HepG2 (cell line): ENCODE results near the gene ARPC1A. TPM values are rescaled to one million over a fixed set of nuclear protein-coding genes. Genes with fewer than 3 reads are reported as not detected.
"Not testable (repeated sequence)": the region's sequence is repeated elsewhere in the genome, so short reads cannot be mapped to it uniquely, and the experiment has no call there.

Experiments used
- ATAC-seq: fragments of 200-7000 bp; cut with Tn5 transposase; 3 replicates; pipeline ENCODE4 v1.9.1; 2020; ENCODE audit warnings: mild to moderate bottlenecking, moderate library complexity
- BruUV-seq: library from RNA; stranded (reverse); fragments of 400-500 nt; replicated peaks from 2 replicates; lab custom pipeline; 2021; lab: Mats Ljungman, UMichigan
- CTCF ChIA-PET: fragments of 300-600 bp; formaldehyde crosslinking; extraction: SDS; loops from one replicate; lab custom pipeline; 2021; ENCODE audit warnings: low total read pairs, inconsistent platforms, low intra/inter-chr PET ratio; lab: Yijun Ruan, JAX
- POLR2A ChIA-PET: fragments of 350-600 bp; sonication (Branson Sonifier 250); formaldehyde crosslinking; loops from one replicate; lab custom pipeline; 2020; ENCODE audit warnings: antibody characterized with exemption, inconsistent platforms; lab: Yijun Ruan, JAX
- DNase-seq: peaks from one replicate; pipeline ENCODE4 v3.0.0-alpha.2; 2015; ENCODE audit warnings: low spot score
- FAIRE-seq: peaks from 3 replicates; lab custom pipeline; 2011; peaks lifted over from hg19 to GRCh38; lab: Jason Lieb, UNC
- H2AFZ ChIP-seq: one replicate; pipeline ENCODE4 v1.6.1; 2011; ENCODE audit warnings: low read length, inconsistent platforms
- H3K27ac ChIP-seq: fragments of 300-600 bp; 3 replicates; pipeline ENCODE4 v1.8.0; 2011; ENCODE audit warnings: mixed run types, mild to moderate bottlenecking, mixed read lengths, low read length, inconsistent platforms; ENCODE audit not compliant: insufficient read depth; ENCODE audit errors: extremely low read length
- H3K27me3 ChIP-seq, 2 experiments: fragments of 200-600 bp in 1 of 2; 2 replicates in 1 of 2; 3 replicates in 1 of 2; pipeline versions ENCODE4 v1.6.0 to v1.8.0; 2011; ENCODE audit warnings: low read length in 2 of 2, mild to moderate bottlenecking in 2 of 2, moderate library complexity in 2 of 2, inconsistent platforms in 1 of 2; ENCODE audit not compliant: insufficient read depth in 2 of 2, control insufficient read depth in 1 of 2
- H3K36me3 ChIP-seq, 2 experiments: fragments of 200-600 bp in 1 of 2; replicated peaks in 1 of 2; 2 replicates in 1 of 2; 3 replicates in 1 of 2; pipeline versions ENCODE4 v1.5.1 to v1.8.0; 2011; ENCODE audit warnings: low read length in 2 of 2, inconsistent platforms in 1 of 2; ENCODE audit not compliant: insufficient read depth in 2 of 2, control insufficient read depth in 1 of 2
- H3K4me1 ChIP-seq: 2 replicates; pipeline ENCODE4 v1.5.1; 2012; ENCODE audit warnings: low read length, inconsistent platforms; ENCODE audit not compliant: insufficient read depth
- H3K4me2 ChIP-seq: 2 replicates; pipeline ENCODE4 v1.6.0; 2011; ENCODE audit warnings: low read depth, low read length, inconsistent platforms
- H3K4me3 ChIP-seq, 3 experiments: fragments of 200-600 bp in 1 of 3; sonication (generic), shearing (Covaris generic) in 1 of 3; replicated peaks in 1 of 3; 2 replicates each; pipeline ENCODE4 v1.5.1; 2011 to 2016; ENCODE audit warnings: low read length in 3 of 3, inconsistent platforms in 2 of 3, low read depth in 2 of 3, mild to moderate bottlenecking in 2 of 3, control low read depth in 1 of 3, mixed read lengths in 1 of 3; ENCODE audit not compliant: insufficient read depth in 1 of 3
- H3K79me2 ChIP-seq: one replicate; pipeline ENCODE4 v1.6.1; 2011; ENCODE audit warnings: low read length, inconsistent platforms; ENCODE audit not compliant: insufficient read depth
- H3K9ac ChIP-seq: 2 replicates; pipeline ENCODE4 v1.6.0; 2011; ENCODE audit warnings: mild to moderate bottlenecking, low read depth, low read length, inconsistent platforms; ENCODE audit not compliant: insufficient read depth
- H3K9me3 ChIP-seq: 2 replicates; pipeline ENCODE4 v1.5.1; 2012; ENCODE audit warnings: mild to moderate bottlenecking, low read length
- H4K20me1 ChIP-seq: 2 replicates; pipeline ENCODE4 v1.6.0; 2011; ENCODE audit warnings: inconsistent platforms, mild to moderate bottlenecking, low read length, moderate library complexity; ENCODE audit not compliant: insufficient read depth
- ATF1 ChIP-seq: IDR thresholded peaks from 2 replicates; pipeline ENCODE4 v1.6.1; 2016; ENCODE audit warnings: mild to moderate bottlenecking, control low read depth
- JDP2 ChIP-seq: sonication (generic); formaldehyde crosslinking; IDR thresholded peaks from 2 replicates; pipeline ENCODE4 v1.8.1; 2022; ENCODE audit warnings: missing genetic modification reagents, borderline replicate concordance
- KLF15 ChIP-seq: sonication (generic); formaldehyde crosslinking; IDR thresholded peaks from 2 replicates; pipeline ENCODE4 v1.8.1; 2023; ENCODE audit warnings: borderline replicate concordance, mild to moderate bottlenecking, inconsistent platforms, missing genetic modification reagents, mixed read lengths
- MBNL3 ChIP-seq: fragments of 250-450 bp; sonication (Bioruptor Pico); conservative IDR thresholded peaks from 2 replicates; pipeline ENCODE4 v1.8.0; 2022; ENCODE audit warnings: mild to moderate bottlenecking, inconsistent platforms
- PAWR ChIP-seq: sonication (generic); formaldehyde crosslinking; IDR thresholded peaks from 2 replicates; pipeline ENCODE4 v1.4.0; 2020; ENCODE audit warnings: missing genetic modification reagents, mild to moderate bottlenecking, borderline replicate concordance
- PPARG ChIP-seq: conservative IDR thresholded peaks from 2 replicates; pipeline ENCODE4 v1.6.1; 2016; ENCODE audit warnings: missing biosample characterization, missing genetic modification reagents
- PTBP1 ChIP-seq: fragments of 200-400 bp; formaldehyde crosslinking; IDR thresholded peaks from 2 replicates; pipeline ENCODE4 v1.6.1; 2018; ENCODE audit warnings: low read length, low read depth; ENCODE audit not compliant: poor library complexity, severe bottlenecking
- SKI ChIP-seq: fragments of 450-650 bp; IDR thresholded peaks from one replicate; pipeline ENCODE4 v1.6.1; 2018; ENCODE audit warnings: mild to moderate bottlenecking; ENCODE audit not compliant: partially characterized antibody
- SNAPC2 ChIP-seq: sonication (generic); formaldehyde crosslinking; IDR thresholded peaks from 2 replicates; pipeline ENCODE4 v1.8.1; 2022; ENCODE audit warnings: mild to moderate bottlenecking, missing genetic modification reagents
- SPEN ChIP-seq: sonication (generic); formaldehyde crosslinking; IDR thresholded peaks from 2 replicates; pipeline ENCODE4 v1.5.1; 2020; ENCODE audit warnings: low read depth, mild to moderate bottlenecking, missing genetic modification reagents
- TCF12 ChIP-seq, 2 experiments: fragments of 450-650 bp in 1 of 2; sonication (generic) in 1 of 2; formaldehyde crosslinking in 1 of 2; IDR thresholded peaks; 2 replicates each; pipeline versions ENCODE4 v1.6.1 to v1.8.0; 2017 to 2022; ENCODE audit warnings: antibody characterized with exemption in 1 of 2, mild to moderate bottlenecking in 1 of 2, missing genetic modification reagents in 1 of 2, moderate library complexity in 1 of 2
- TEAD2 ChIP-seq: sonication (generic); formaldehyde crosslinking; IDR thresholded peaks from 2 replicates; pipeline ENCODE4 v1.9.0; 2021; ENCODE audit warnings: missing genetic modification reagents
- ZBTB8A ChIP-seq: sonication (generic); formaldehyde crosslinking; IDR thresholded peaks from 2 replicates; pipeline ENCODE4 v1.4.0; 2020; ENCODE audit warnings: mild to moderate bottlenecking, low read depth, missing genetic modification reagents, borderline replicate concordance
- ZNF136 ChIP-seq: sonication (generic); formaldehyde crosslinking; IDR thresholded peaks from 2 replicates; pipeline ENCODE4 v1.8.1; 2022; ENCODE audit warnings: low read depth, mild to moderate bottlenecking, moderate library complexity, missing genetic modification reagents
- ZNF263 ChIP-seq: sonication (generic); formaldehyde crosslinking; IDR thresholded peaks from 2 replicates; pipeline ENCODE4 v1.4.0; 2020; ENCODE audit warnings: missing genetic modification reagents
- ZNF296 ChIP-seq: sonication (generic); formaldehyde crosslinking; conservative IDR thresholded peaks from 2 replicates; pipeline ENCODE4 v1.5.0; 2020; ENCODE audit warnings: mild to moderate bottlenecking, missing genetic modification reagents
- ZNF44 ChIP-seq: sonication (generic); formaldehyde crosslinking; IDR thresholded peaks from 2 replicates; pipeline ENCODE4 v1.5.1; 2020; ENCODE audit warnings: mild to moderate bottlenecking, missing genetic modification reagents
- ZNF629 ChIP-seq: sonication (generic); formaldehyde crosslinking; conservative IDR thresholded peaks from 2 replicates; pipeline ENCODE4 v1.5.0; 2020; ENCODE audit warnings: missing genetic modification reagents
- ZNF703 ChIP-seq: sonication (generic); formaldehyde crosslinking; IDR thresholded peaks from 2 replicates; pipeline ENCODE4 v1.5.1; 2020; ENCODE audit warnings: missing genetic modification reagents, mild to moderate bottlenecking, moderate library complexity, borderline replicate concordance
- ZSCAN25 ChIP-seq: sonication (generic); formaldehyde crosslinking; IDR thresholded peaks from 2 replicates; pipeline ENCODE4 v1.8.0; 2022; ENCODE audit warnings: mild to moderate bottlenecking, missing genetic modification reagents
- WGBS: methylation state at CpG from one replicate; pipeline ENCODE4 v1.1.6; 2017; ENCODE audit warnings: low lambda C conversion rate; 5-methylcytosine and 5-hydroxymethylcytosine counted together
- in situ Hi-C: cut with HindIII; loops from 2 replicates; pipeline ENCODE4 v1.10.0; 2017; ENCODE audit warnings: low pct_unique_long_range_greater_than_20kb; ENCODE audit not compliant: extremely low pct_ligation_motif_present
- intact Hi-C: fragments of 100-400 bp; cut with micrococcal nuclease; formaldehyde crosslinking; loops from one replicate; pipeline ENCODE4 v1.10.0; 2022; ENCODE audit not compliant: unreplicated experiment
- polyA plus RNA-seq, 8 experiments: library from polyadenylated mRNA; depleted of rRNA in 3 of 8; stranded (reverse) in 7 of 8; unstranded in 1 of 8; fragments of >200 nt; fragmentation: Illumina TruSeq in 4 of 8; extraction: Trizol in 4 of 8; gene quantifications; 2 replicates each; pipeline versions ENCODE4 v1.2.1 to v1.2.3, GENCODE V29; 2011 to 2016; ENCODE audit warnings: low read depth in 4 of 8, missing spikeins in 1 of 8, mixed read lengths in 1 of 8; ENCODE audit not compliant: insufficient read depth in 1 of 8
- total RNA-seq, 5 experiments: library from RNA; depleted of rRNA; stranded (reverse); fragments of >200 nt; fragmentation: Illumina TruSeq; extraction: Trizol; gene quantifications; 2 replicates each; pipeline ENCODE4 v1.2.3, GENCODE V29; 2016; ENCODE audit warnings: low read depth in 1 of 5

The ARPC1A gene
- total and polyA plus RNA-seq, 2 of the 13 experiments (the other 11 are each of a cell fraction or from before 2014, with no cell fraction given), result 44.3 to 88.5 TPM

- no peaks in the 10 kb centered on the region for H4K20me1 ChIP-seq
- no peaks in the 10 kb centered on the region for H3K27me3 ChIP-seq
- H3K4me3 ChIP-seq, result no peak overlapping the region
- ChIA-PET POLR2A (no interaction called here), CTCF (no interaction called here)
- no peaks in the 10 kb centered on the region for H3K79me2 ChIP-seq
- H2AFZ ChIP-seq, result no peak overlapping the region
- TF ChIP-seq ZNF629 (CRISPR knock-in tag) (no peak), ZNF263 (CRISPR knock-in tag) (no peak), PTBP1 (no peak), SNAPC2 (CRISPR knock-in tag) (no peak), ZBTB8A (CRISPR knock-in tag) (no peak), ZSCAN25 (CRISPR knock-in tag) (no peak), SPEN (CRISPR knock-in tag) (no peak), MBNL3 (CRISPR knock-in tag) (no peak), ZNF44 (CRISPR knock-in tag) (no peak), JDP2 (CRISPR knock-in tag) (no peak), ZNF136 (no peak), ATF1 (CRISPR knock-in tag) (no peak), ZNF703 (CRISPR knock-in tag) (no peak), KLF15 (no peak), TCF12 (IDR thresholded peaks at IDR 0.05) (no peak), TCF12 (CRISPR knock-in tag; IDR thresholded peaks at IDR 0.05) (no peak), TEAD2 (no peak), ZNF296 (CRISPR knock-in tag) (no peak), PPARG (no peak), SKI (no peak), PAWR (CRISPR knock-in tag) (no peak)
- in situ Hi-C loops, result no loop called here
- no peaks in the 10 kb centered on the region for H3K9me3 ChIP-seq
- WGBS, result 96% methylated on average over 10 of the region's 13 CpGs
- H3K36me3 ChIP-seq, result peaks cover 12 to 57% of the 10 kb centered on the region in 2 experiments; a peak in 4 of 5 replicates
- no peak overlapping the region for H3K27ac ChIP-seq
- no peak overlapping the region for H3K4me2 ChIP-seq
- no peaks in the 10 kb centered on the region for H3K4me1 ChIP-seq
- FAIRE-seq (no peak), DNase-seq (no peak), ATAC-seq (no peak)
- intact Hi-C loops, result no loop called here
- no TSS peak for BruUV-seq
- H3K9ac ChIP-seq, result no peak overlapping the region
These were observed 18.5 kb downstream of the ARPC1A start for GRCh38 chr7:99344061-99344647.

- H3K79me2 ChIP-seq, FAIRE-seq, BruUV-seq, H3K4me1 ChIP-seq, POLR2A ChIA-PET, H3K9me3 ChIP-seq, H3K9ac ChIP-seq, H3K27ac ChIP-seq, intact Hi-C loops, CTCF ChIA-PET, H3K4me2 ChIP-seq, H4K20me1 ChIP-seq, ATAC-seq, H2AFZ ChIP-seq, DNase-seq, H3K4me3 ChIP-seq, H3K27me3 ChIP-seq, in situ Hi-C loops: not testable (repeated sequence)
- 96% methylated on average over 3 of the region's 3 CpGs for WGBS
- peaks cover 11 to 59% of the 10 kb centered on the region in 2 experiments; a peak in 4 of 5 replicates for H3K36me3 ChIP-seq
These were observed 24.9 kb downstream of the ARPC1A start for GRCh38 chr7:99350641-99351040.
